Right lobe of liver (tissue), 4 donors: ENCODE results near the gene SEC14L1.

Experiments
- POLR2A ChIP-seq: fragments of 450-650 bp; IDR thresholded peaks from one replicate; pipeline ENCODE4 v1.6.1; 2017; ENCODE audit warnings: antibody characterized with exemption, mild to moderate bottlenecking
- TF ChIP-seq, protein P1 (sequence below), 4 donors: fragments of 200-600 bp in 3 of 4; fragments of 450-650 bp in 1 of 4; IDR thresholded peaks; one replicate each; pipeline versions ENCODE4 v1.5.1 to v1.8.0; 2016 to 2022; ENCODE audit warnings: antibody characterized with exemption in 4 of 4, mild to moderate bottlenecking in 2 of 4
- donor health status: DM: no; HTN: no; CAD: no.
- donor health status: DM: no; HTN: no; CAD: no.
- donor health status: DM: no; HTN: yes; CAD: no.

DNA sequence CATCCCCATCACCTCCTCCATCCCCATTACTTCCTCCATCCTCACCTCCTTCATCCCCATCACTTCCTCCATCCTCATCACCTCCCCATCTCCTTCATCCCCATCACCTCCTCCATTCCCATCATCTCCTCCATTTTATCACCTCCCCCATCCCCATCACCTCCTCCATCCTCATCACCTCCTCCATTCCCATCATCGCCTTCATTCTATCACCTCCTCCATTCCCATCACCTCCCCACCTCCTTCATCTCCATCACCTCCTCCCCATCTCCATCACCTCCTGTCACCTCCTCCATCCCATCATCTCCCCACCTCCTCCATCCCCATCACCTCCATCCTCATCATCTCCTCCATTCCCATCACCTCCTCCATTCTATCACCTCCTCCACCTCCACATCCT is 116.4 kb downstream of the SEC14L1 start:
- TF ChIP-seq, protein P1, sequence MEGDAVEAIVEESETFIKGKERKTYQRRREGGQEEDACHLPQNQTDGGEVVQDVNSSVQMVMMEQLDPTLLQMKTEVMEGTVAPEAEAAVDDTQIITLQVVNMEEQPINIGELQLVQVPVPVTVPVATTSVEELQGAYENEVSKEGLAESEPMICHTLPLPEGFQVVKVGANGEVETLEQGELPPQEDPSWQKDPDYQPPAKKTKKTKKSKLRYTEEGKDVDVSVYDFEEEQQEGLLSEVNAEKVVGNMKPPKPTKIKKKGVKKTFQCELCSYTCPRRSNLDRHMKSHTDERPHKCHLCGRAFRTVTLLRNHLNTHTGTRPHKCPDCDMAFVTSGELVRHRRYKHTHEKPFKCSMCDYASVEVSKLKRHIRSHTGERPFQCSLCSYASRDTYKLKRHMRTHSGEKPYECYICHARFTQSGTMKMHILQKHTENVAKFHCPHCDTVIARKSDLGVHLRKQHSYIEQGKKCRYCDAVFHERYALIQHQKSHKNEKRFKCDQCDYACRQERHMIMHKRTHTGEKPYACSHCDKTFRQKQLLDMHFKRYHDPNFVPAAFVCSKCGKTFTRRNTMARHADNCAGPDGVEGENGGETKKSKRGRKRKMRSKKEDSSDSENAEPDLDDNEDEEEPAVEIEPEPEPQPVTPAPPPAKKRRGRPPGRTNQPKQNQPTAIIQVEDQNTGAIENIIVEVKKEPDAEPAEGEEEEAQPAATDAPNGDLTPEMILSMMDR (IDR thresholded peaks at IDR 0.05): no peak
- TF ChIP-seq POLR2A: no peak
